Keratinocyte (primary cell): ENCODE measurements around the gene CFAP90.

Experiments
- CTCF ChIP-seq, 3 experiments: IDR thresholded peaks in 1 of 3; conservative IDR thresholded peaks in 1 of 3; optimal IDR thresholded peaks in 1 of 3; 2 replicates in 2 of 3; 3 replicates in 1 of 3; pipeline versions ENCODE3 to v1.5.1; 2011; ENCODE audit warnings: low read length in 3 of 3, mild to moderate bottlenecking in 3 of 3, moderate library complexity in 2 of 3, control low read depth in 1 of 3, inconsistent platforms in 1 of 3; ENCODE audit not compliant: insufficient read depth in 2 of 3; ENCODE audit errors: extremely low read depth in 1 of 3
- EZH2 ChIP-seq: IDR thresholded peaks from one replicate; pipeline ENCODE4 v1.6.1; 2012; ENCODE audit warnings: inconsistent platforms, mild to moderate bottlenecking, low read length, moderate library complexity

- TF ChIP-seq CTCF (optimal IDR thresholded peaks at IDR 0.05 in 1 of 3, IDR thresholded peaks at IDR 0.05 in 1 of 3, conservative IDR thresholded peaks at IDR 0.05 in 1 of 3; ENCODE audit: extremely low read depth in 1 of 3, insufficient read depth in 2 of 3, low read length in 3 of 3) (no peak), EZH2 (no peak)
These were observed 15.3 kb upstream of the CFAP90 start for GRCh38 chr5:7866196-7866595.
